ENCODE data around the gene PKNOX2.

PKNOX2 gene

GRCh38 chr11:125319649-125320048 lies 155.1 kb downstream of the PKNOX2 start:
- DNase-seq (ENCODE audit: low spot score): no peak
- no peak for TF ChIP-seq CTCF (IDR thresholded peaks at IDR 0.05; ENCODE audit: extremely low read depth, missing control alignments)

GRCh38 chr11:125320347-125321076 lies 156.0 kb downstream of the PKNOX2 start:
- no peak for TF ChIP-seq CTCF (IDR thresholded peaks at IDR 0.05; ENCODE audit: extremely low read depth, missing control alignments)
- no peak for DNase-seq (ENCODE audit: low spot score)

- TF ChIP-seq CTCF (IDR thresholded peaks at IDR 0.05; ENCODE audit: extremely low read depth, missing control alignments): no peak
- no peak for DNase-seq (ENCODE audit: low spot score)
Measured at GRCh38 chr11:125322289-125322688, 157.7 kb downstream of the PKNOX2 start.

- DNase-seq (ENCODE audit: low spot score): no peak
- no peak for TF ChIP-seq CTCF (IDR thresholded peaks at IDR 0.05; ENCODE audit: extremely low read depth, missing control alignments)
Measured at GRCh38 chr11:125325196-125325595, 160.6 kb downstream of the PKNOX2 start.

GRCh38 chr11:125326126-125326525 lies 161.6 kb downstream of the PKNOX2 start:
- no peak for TF ChIP-seq CTCF (IDR thresholded peaks at IDR 0.05; ENCODE audit: extremely low read depth, missing control alignments)

GRCh38 chr11:125327518-125328224 lies 163.1 kb downstream of the PKNOX2 start:
- DNase-seq (ENCODE audit: low spot score): no peak
- no peak for TF ChIP-seq CTCF (IDR thresholded peaks at IDR 0.05; ENCODE audit: extremely low read depth, missing control alignments)

More at GRCh38 chr11:125326126-125326525, 161.6 kb downstream of the PKNOX2 start:
- no peak for DNase-seq (ENCODE audit: low spot score)

- DNase-seq (ENCODE audit: low spot score): no peak
- TF ChIP-seq CTCF (IDR thresholded peaks at IDR 0.05; ENCODE audit: extremely low read depth, missing control alignments): no peak
Measured at GRCh38 chr11:125328225-125328580, 163.7 kb downstream of the PKNOX2 start.

Measured in GM20000 (cell line).